HepG2 (cell line): ENCODE data around the gene PDGFD. TPM values are rescaled to one million over a fixed set of nuclear protein-coding genes. Genes with fewer than 3 reads are reported as not detected.

Experiments used
- ATAC-seq: fragments of 200-7000 bp; cut with Tn5 transposase; 3 replicates; pipeline ENCODE4 v1.9.1; 2020; ENCODE audit warnings: mild to moderate bottlenecking, moderate library complexity
- BruUV-seq: library from RNA; stranded (reverse); fragments of 400-500 nt; replicated peaks from 2 replicates; lab custom pipeline; 2021; lab: Mats Ljungman, UMichigan
- CTCF ChIA-PET: fragments of 300-600 bp; formaldehyde crosslinking; extraction: SDS; loops from one replicate; lab custom pipeline; 2021; ENCODE audit warnings: low total read pairs, inconsistent platforms, low intra/inter-chr PET ratio; lab: Yijun Ruan, JAX
- POLR2A ChIA-PET: fragments of 350-600 bp; sonication (Branson Sonifier 250); formaldehyde crosslinking; loops from one replicate; lab custom pipeline; 2020; ENCODE audit warnings: antibody characterized with exemption, inconsistent platforms; lab: Yijun Ruan, JAX
- DNase-seq: peaks from one replicate; pipeline ENCODE4 v3.0.0-alpha.2; 2015; ENCODE audit warnings: low spot score
- FAIRE-seq: peaks from 3 replicates; lab custom pipeline; 2011; peaks lifted over from hg19 to GRCh38; lab: Jason Lieb, UNC
- H2AFZ ChIP-seq: one replicate; pipeline ENCODE4 v1.6.1; 2011; ENCODE audit warnings: low read length, inconsistent platforms
- H3K27ac ChIP-seq: fragments of 300-600 bp; 3 replicates; pipeline ENCODE4 v1.8.0; 2011; ENCODE audit warnings: mixed run types, mild to moderate bottlenecking, mixed read lengths, low read length, inconsistent platforms; ENCODE audit not compliant: insufficient read depth; ENCODE audit errors: extremely low read length
- H3K27me3 ChIP-seq, 2 experiments: fragments of 200-600 bp in 1 of 2; 2 replicates in 1 of 2; 3 replicates in 1 of 2; pipeline versions ENCODE4 v1.6.0 to v1.8.0; 2011; ENCODE audit warnings: low read length in 2 of 2, mild to moderate bottlenecking in 2 of 2, moderate library complexity in 2 of 2, inconsistent platforms in 1 of 2; ENCODE audit not compliant: insufficient read depth in 2 of 2, control insufficient read depth in 1 of 2
- H3K36me3 ChIP-seq, 2 experiments: fragments of 200-600 bp in 1 of 2; replicated peaks in 1 of 2; 2 replicates in 1 of 2; 3 replicates in 1 of 2; pipeline versions ENCODE4 v1.5.1 to v1.8.0; 2011; ENCODE audit warnings: low read length in 2 of 2, inconsistent platforms in 1 of 2; ENCODE audit not compliant: insufficient read depth in 2 of 2, control insufficient read depth in 1 of 2
- H3K4me1 ChIP-seq: 2 replicates; pipeline ENCODE4 v1.5.1; 2012; ENCODE audit warnings: low read length, inconsistent platforms; ENCODE audit not compliant: insufficient read depth
- H3K4me2 ChIP-seq: 2 replicates; pipeline ENCODE4 v1.6.0; 2011; ENCODE audit warnings: low read depth, low read length, inconsistent platforms
- H3K4me3 ChIP-seq, 3 experiments: fragments of 200-600 bp in 1 of 3; sonication (generic), shearing (Covaris generic) in 1 of 3; replicated peaks in 1 of 3; 2 replicates each; pipeline ENCODE4 v1.5.1; 2011 to 2016; ENCODE audit warnings: low read length in 3 of 3, inconsistent platforms in 2 of 3, low read depth in 2 of 3, mild to moderate bottlenecking in 2 of 3, control low read depth in 1 of 3, mixed read lengths in 1 of 3; ENCODE audit not compliant: insufficient read depth in 1 of 3
- H3K79me2 ChIP-seq: one replicate; pipeline ENCODE4 v1.6.1; 2011; ENCODE audit warnings: low read length, inconsistent platforms; ENCODE audit not compliant: insufficient read depth
- H3K9ac ChIP-seq: 2 replicates; pipeline ENCODE4 v1.6.0; 2011; ENCODE audit warnings: mild to moderate bottlenecking, low read depth, low read length, inconsistent platforms; ENCODE audit not compliant: insufficient read depth
- H3K9me3 ChIP-seq: 2 replicates; pipeline ENCODE4 v1.5.1; 2012; ENCODE audit warnings: mild to moderate bottlenecking, low read length
- H4K20me1 ChIP-seq: 2 replicates; pipeline ENCODE4 v1.6.0; 2011; ENCODE audit warnings: inconsistent platforms, mild to moderate bottlenecking, low read length, moderate library complexity; ENCODE audit not compliant: insufficient read depth
- FOXK1 ChIP-seq: sonication (generic); formaldehyde crosslinking; IDR thresholded peaks from 2 replicates; pipeline ENCODE4 v1.4.0; 2020; ENCODE audit warnings: low read depth, missing genetic modification reagents, borderline replicate concordance
- GATA4 ChIP-seq: sonication (generic); IDR thresholded peaks from 2 replicates; pipeline ENCODE4 v1.6.1; 2016; ENCODE audit warnings: antibody characterized with exemption, low read depth, borderline replicate concordance
- HIVEP1 ChIP-seq: sonication (generic); formaldehyde crosslinking; IDR thresholded peaks from 2 replicates; pipeline ENCODE4 v1.4.0; 2020; ENCODE audit warnings: mild to moderate bottlenecking, missing genetic modification reagents
- HNF4A ChIP-seq: sonication (generic); formaldehyde crosslinking; IDR thresholded peaks from 2 replicates; pipeline ENCODE4 v1.4.0; 2020; ENCODE audit warnings: missing genetic modification reagents
- HNRNPLL ChIP-seq: fragments of 200-400 bp; formaldehyde crosslinking; IDR thresholded peaks from 2 replicates; pipeline ENCODE4 v1.6.1; 2017; ENCODE audit warnings: mild to moderate bottlenecking, low read depth, low read length; ENCODE audit not compliant: poor library complexity, severe bottlenecking
- MAFF ChIP-seq: IDR thresholded peaks from 2 replicates; pipeline ENCODE4 v1.6.1; 2011; ENCODE audit warnings: low read depth, low read length, improper control_type of control experiment
- MAFK ChIP-seq, 2 experiments: IDR thresholded peaks in 1 of 2; conservative IDR thresholded peaks in 1 of 2; 2 replicates each; pipeline ENCODE4 v1.6.1; 2011; ENCODE audit warnings: improper control_type of control experiment in 2 of 2, low read length in 2 of 2
- NRL ChIP-seq: sonication (generic); formaldehyde crosslinking; IDR thresholded peaks from 2 replicates; pipeline ENCODE4 v1.5.0; 2020; ENCODE audit warnings: missing genetic modification reagents, mild to moderate bottlenecking, moderate library complexity, borderline replicate concordance
- POLR2AphosphoS5 ChIP-seq: IDR thresholded peaks from 2 replicates; pipeline ENCODE4 v1.6.1; 2012; ENCODE audit warnings: low read depth, low read length
- RARA ChIP-seq: IDR thresholded peaks from 2 replicates; pipeline ENCODE4 v1.6.1; 2016; ENCODE audit warnings: missing genetic modification reagents, missing compliant biosample characterization
- ZBTB20 ChIP-seq: sonication (generic); formaldehyde crosslinking; IDR thresholded peaks from 2 replicates; pipeline ENCODE4 v1.8.1; 2023; ENCODE audit warnings: missing genetic modification reagents, low read depth, mild to moderate bottlenecking, borderline replicate concordance
- ZFP91 ChIP-seq: sonication (generic); formaldehyde crosslinking; IDR thresholded peaks from 2 replicates; pipeline ENCODE4 v1.9.0; 2022; ENCODE audit warnings: missing genetic modification reagents, mild to moderate bottlenecking, borderline replicate concordance
- ZNF232 ChIP-seq: sonication (generic); formaldehyde crosslinking; IDR thresholded peaks from 2 replicates; pipeline ENCODE4 v1.4.0; 2020; ENCODE audit warnings: missing genetic modification reagents, borderline replicate concordance
- ZNF563 ChIP-seq: sonication (generic); formaldehyde crosslinking; IDR thresholded peaks from 2 replicates; pipeline ENCODE4 v1.8.0; 2022; ENCODE audit warnings: mild to moderate bottlenecking, moderate library complexity, missing genetic modification reagents
- WGBS: methylation state at CpG from one replicate; pipeline ENCODE4 v1.1.6; 2017; ENCODE audit warnings: low lambda C conversion rate; 5-methylcytosine and 5-hydroxymethylcytosine counted together
- in situ Hi-C: cut with HindIII; loops from 2 replicates; pipeline ENCODE4 v1.10.0; 2017; ENCODE audit warnings: low pct_unique_long_range_greater_than_20kb; ENCODE audit not compliant: extremely low pct_ligation_motif_present
- intact Hi-C: fragments of 100-400 bp; cut with micrococcal nuclease; formaldehyde crosslinking; loops from one replicate; pipeline ENCODE4 v1.10.0; 2022; ENCODE audit not compliant: unreplicated experiment
- polyA plus RNA-seq, 8 experiments: library from polyadenylated mRNA; depleted of rRNA in 3 of 8; stranded (reverse) in 7 of 8; unstranded in 1 of 8; fragments of >200 nt; fragmentation: Illumina TruSeq in 4 of 8; extraction: Trizol in 4 of 8; gene quantifications; 2 replicates each; pipeline versions ENCODE4 v1.2.1 to v1.2.3, GENCODE V29; 2011 to 2016; ENCODE audit warnings: low read depth in 4 of 8, missing spikeins in 1 of 8, mixed read lengths in 1 of 8; ENCODE audit not compliant: insufficient read depth in 1 of 8
- total RNA-seq, 5 experiments: library from RNA; depleted of rRNA; stranded (reverse); fragments of >200 nt; fragmentation: Illumina TruSeq; extraction: Trizol; gene quantifications; 2 replicates each; pipeline ENCODE4 v1.2.3, GENCODE V29; 2016; ENCODE audit warnings: low read depth in 1 of 5
- TF ChIP-seq, protein P1 (sequence below): sonication (generic); formaldehyde crosslinking; conservative IDR thresholded peaks from 2 replicates; pipeline ENCODE4 v1.8.1; 2023; ENCODE audit warnings: missing genetic modification reagents
- TF ChIP-seq, protein P2 (sequence below): sonication (generic); formaldehyde crosslinking; IDR thresholded peaks from 2 replicates; pipeline ENCODE4 v1.5.0; 2020; ENCODE audit warnings: mild to moderate bottlenecking, missing genetic modification reagents

PDGFD gene
- total and polyA plus RNA-seq, 2 of the 13 experiments (the other 11 are each of a cell fraction or from before 2014, with no cell fraction given), result 0.09 to 0.29 TPM

DNA sequence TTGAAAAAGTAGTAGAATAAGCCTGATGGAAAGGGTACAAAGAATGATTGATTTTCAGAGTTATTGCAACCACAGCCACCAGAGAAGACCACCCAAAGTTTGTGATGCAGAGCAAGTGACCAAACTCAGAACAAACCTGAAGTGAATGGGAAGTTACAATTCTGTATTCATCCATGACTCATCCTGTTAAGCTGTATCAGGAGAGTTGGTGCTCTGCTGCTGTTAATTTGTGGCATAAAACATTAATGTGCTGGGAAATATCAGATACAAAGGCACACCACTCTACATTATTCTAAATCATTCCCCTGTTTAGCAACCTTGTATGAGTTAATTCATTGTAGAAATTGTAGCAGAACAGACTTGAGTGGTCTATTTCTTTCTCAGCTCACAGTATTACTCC lies 19.6 kb upstream of the PDGFD start (continued):
- TF ChIP-seq, protein P1, sequence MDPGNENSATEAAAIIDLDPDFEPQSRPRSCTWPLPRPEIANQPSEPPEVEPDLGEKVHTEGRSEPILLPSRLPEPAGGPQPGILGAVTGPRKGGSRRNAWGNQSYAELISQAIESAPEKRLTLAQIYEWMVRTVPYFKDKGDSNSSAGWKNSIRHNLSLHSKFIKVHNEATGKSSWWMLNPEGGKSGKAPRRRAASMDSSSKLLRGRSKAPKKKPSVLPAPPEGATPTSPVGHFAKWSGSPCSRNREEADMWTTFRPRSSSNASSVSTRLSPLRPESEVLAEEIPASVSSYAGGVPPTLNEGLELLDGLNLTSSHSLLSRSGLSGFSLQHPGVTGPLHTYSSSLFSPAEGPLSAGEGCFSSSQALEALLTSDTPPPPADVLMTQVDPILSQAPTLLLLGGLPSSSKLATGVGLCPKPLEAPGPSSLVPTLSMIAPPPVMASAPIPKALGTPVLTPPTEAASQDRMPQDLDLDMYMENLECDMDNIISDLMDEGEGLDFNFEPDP, result no peak
- TF ChIP-seq NRL (CRISPR knock-in tag), result no peak
- TF ChIP-seq HIVEP1 (CRISPR knock-in tag), result no peak
- TF ChIP-seq ZFP91 (CRISPR knock-in tag), result no peak
- TF ChIP-seq HNRNPLL, result no peak
- no peak for TF ChIP-seq ZNF232
- TF ChIP-seq FOXK1 (CRISPR knock-in tag), result no peak

- CTCF ChIA-PET, result no interaction called here
- no peak overlapping the region for H3K4me2 ChIP-seq
- no peak overlapping the region for H3K27ac ChIP-seq
- H3K9ac ChIP-seq, result no peak overlapping the region
- FAIRE-seq (no peak), DNase-seq (no peak), ATAC-seq (no peak)
- POLR2A ChIA-PET, result no interaction called here
- no peaks in the 10 kb centered on the region for H4K20me1 ChIP-seq
- in situ Hi-C loops (no loop called here), intact Hi-C loops (no loop called here)
- H3K4me3 ChIP-seq, result no peak overlapping the region
- BruUV-seq, result no TSS peak
- TF ChIP-seq ZBTB20 (CRISPR knock-in tag), result no peak
- TF ChIP-seq ZNF563 (CRISPR knock-in tag), result no peak
- no peak for TF ChIP-seq HNF4A (CRISPR knock-in tag)
- no peak for TF ChIP-seq RARA (CRISPR knock-in tag)
- TF ChIP-seq POLR2AphosphoS5, result no peak
- TF ChIP-seq MAFF, result peak; percentile 67
- peak; percentile 52 to 71 for TF ChIP-seq MAFK (conservative IDR thresholded peaks at IDR 0.05 in 1 of 2, IDR thresholded peaks at IDR 0.05 in 1 of 2; ENCODE audit: low read length in 2 of 2)
- TF ChIP-seq GATA4, result no peak
- TF ChIP-seq, protein P2, sequence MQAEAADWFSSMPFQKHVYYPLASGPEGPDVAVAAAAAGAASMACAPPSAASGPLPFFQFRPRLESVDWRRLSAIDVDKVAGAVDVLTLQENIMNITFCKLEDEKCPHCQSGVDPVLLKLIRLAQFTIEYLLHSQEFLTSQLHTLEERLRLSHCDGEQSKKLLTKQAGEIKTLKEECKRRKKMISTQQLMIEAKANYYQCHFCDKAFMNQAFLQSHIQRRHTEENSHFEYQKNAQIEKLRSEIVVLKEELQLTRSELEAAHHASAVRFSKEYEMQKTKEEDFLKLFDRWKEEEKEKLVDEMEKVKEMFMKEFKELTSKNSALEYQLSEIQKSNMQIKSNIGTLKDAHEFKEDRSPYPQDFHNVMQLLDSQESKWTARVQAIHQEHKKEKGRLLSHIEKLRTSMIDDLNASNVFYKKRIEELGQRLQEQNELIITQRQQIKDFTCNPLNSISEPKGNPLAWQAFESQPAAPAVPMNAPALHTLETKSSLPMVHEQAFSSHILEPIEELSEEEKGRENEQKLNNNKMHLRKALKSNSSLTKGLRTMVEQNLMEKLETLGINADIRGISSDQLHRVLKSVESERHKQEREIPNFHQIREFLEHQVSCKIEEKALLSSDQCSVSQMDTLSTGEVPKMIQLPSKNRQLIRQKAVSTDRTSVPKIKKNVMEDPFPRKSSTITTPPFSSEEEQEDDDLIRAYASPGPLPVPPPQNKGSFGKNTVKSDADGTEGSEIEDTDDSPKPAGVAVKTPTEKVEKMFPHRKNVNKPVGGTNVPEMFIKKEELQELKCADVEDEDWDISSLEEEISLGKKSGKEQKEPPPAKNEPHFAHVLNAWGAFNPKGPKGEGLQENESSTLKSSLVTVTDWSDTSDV (CRISPR knock-in tag), result no peak
- H3K4me1 ChIP-seq, result no peaks in the 10 kb centered on the region
- H3K36me3 ChIP-seq, result no peaks in the 10 kb centered on the region
- H2AFZ ChIP-seq, result no peak overlapping the region
- H3K79me2 ChIP-seq, result no peaks in the 10 kb centered on the region
- no peaks in the 10 kb centered on the region for H3K27me3 ChIP-seq
- no peaks in the 10 kb centered on the region for H3K9me3 ChIP-seq
- WGBS, result 2% methylated on average over 1 of the region's 1 CpG
Measured at GRCh38 chr11:104175769-104176168, 11.8 kb upstream of the PDGFD start.
